ENCODE results near the gene TAS2R40. TPM values are rescaled to one million over a fixed set of nuclear protein-coding genes. Genes with fewer than 3 reads are reported as not detected.

The TAS2R40 gene
- total RNA-seq, 1 donor from 2014 or later, result not detected

DNA sequence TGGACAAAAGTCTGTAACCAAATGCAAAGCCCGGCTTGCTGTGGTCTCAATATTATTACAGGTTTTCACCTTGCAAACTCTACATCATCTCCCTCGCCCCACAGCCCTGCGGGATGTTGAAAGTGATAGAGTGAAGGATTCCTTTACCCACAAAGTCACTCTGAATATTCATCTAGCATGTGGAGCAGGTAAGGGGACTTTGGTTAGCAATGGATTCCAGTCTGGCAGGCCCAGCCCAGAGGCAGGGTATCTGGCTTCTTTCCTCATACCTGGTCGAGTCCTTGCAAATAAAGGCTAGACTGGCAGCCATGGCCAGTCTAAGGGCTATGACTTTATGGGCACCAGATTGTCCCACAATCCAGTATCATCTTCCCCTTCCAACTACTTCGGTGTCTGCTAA is 3.2 kb downstream of the TAS2R40 start:
- no peak for DNase-seq

DNA sequence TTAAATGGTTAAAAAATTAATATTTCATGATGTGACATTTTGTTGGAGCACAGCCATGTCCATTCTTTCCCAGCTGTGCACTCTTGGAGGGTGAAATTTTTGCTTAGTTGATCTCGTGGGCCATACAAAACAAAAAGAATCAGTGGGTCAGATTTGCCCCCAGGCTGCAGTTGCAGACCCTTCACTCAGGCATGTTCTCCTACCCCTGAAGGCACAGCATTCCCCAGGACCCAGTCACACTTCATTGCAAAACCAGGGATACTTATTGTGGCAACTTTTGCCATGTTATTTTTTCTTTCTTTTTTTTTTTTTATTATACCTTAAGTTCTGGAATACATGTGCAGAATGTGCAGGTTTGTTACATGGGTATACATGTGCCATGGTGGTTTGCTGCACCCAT is 6.0 kb downstream of the TAS2R40 start:
- DNase-seq, result no peak

DNA sequence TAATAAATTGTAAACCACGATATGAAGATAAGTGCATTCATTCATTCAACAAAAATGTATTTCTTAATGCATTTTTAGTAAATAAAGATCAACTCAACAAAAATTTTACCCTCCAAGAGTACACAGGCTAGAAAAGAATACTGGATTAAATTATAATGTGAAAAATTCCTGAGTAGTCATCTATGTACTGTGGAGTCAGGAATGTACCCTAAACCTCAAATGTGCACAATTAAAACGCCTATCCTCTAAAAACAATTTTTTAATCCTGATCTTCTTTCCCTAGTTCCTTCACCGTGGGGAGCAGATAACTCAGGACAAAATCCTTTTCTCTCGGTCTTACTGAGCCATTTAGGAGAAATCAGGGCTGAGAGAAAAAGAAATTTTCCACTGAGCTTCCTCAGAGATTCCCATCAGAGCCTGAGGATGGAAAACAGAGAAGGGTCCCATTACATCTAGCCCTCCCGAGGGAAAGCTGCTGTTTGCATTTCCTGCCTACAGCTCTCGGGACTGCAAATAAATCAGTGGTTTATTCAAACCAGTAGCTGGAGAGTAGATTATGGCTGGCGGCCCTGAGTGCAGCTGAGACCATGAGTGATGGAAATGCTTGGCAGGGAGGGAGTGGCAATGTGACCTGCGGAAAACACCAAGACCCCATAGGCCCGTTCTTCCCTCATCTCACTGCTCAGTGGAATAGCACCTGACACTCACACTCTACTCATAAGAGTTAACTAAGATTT is 7.4 kb downstream of the TAS2R40 start:
- peak; percentile 37 for DNase-seq

DNA sequence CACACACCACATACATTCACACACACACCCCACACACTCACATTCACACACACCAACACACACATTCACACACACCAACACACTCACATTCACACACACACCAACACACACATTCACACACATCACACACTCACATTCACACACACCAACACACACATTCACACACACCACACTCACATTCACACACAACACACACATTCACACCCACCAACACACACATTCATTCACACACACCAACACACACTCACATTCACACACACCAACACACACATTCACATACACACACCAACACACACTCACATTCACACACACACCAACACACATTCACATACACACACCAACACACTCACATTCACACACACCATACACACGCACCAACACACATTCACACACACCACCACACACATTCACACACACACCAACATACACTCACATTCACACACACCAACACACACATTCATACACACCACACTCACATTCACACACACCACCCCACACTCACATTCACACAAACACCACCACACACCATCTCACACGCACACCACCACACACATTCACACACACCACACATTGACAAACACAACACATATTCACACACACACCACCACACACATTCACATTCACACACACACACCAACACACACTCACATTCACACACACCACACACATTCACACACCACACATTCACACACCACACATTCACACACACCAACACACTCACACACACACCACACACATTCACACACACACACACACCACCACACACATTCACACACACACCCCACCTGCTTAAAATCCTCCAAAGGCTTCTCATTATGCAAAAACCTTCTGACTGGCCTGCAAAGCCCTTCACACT is 9.0 kb downstream of the TAS2R40 start:
- DNase-seq, result no peak

DNA sequence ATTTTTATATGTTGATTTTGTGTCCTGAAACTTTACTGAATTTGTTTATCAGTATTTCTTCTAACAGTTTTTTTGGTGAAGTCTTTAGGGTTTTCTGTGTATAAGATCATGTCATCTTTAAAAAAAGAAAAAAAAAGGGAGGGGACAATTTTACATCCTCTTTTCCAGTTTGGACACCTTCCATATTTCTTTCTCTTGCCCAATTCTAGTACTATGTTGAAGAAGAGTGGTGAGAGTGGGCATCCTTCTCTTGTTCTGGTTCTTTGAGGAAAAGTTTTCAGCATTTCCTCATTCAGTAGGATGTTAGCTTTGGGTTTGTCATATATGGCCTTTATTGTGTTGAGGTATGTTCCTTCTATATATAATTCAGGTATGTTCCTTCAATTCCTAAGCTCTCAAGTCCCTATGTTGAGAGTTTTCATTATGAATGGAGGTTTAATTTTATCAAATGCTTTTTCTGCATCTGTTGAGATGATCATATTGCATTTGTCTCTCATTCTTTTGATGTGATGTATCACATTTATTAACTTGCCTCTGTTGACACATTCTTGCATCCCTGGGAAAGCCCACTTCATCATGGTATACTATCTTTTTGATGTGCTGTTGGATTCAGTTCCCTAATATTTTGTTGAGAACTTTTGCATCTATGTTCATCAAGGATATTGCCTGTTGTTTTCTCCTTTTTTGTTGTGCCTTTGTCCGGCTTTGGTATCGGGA is 12.1 kb downstream of the TAS2R40 start:
- no peak for DNase-seq

DNA sequence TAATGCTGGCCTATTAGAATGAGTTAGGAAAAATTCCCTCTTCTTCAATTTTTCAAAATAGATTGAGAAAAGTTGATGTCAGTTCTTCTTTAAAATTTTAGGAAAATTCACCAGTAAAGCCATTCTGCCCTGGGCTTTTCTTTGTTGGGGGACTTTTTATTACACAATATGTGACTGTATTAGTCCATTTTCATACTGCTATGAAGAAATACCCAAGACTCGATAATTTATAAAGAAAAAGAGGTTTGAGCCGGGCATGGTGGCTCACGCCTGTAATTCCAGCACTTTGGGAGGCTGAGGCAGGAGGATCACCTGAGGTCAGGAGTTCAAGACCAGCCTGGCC is 12.7 kb downstream of the TAS2R40 start:
- no peak for DNase-seq

DNA sequence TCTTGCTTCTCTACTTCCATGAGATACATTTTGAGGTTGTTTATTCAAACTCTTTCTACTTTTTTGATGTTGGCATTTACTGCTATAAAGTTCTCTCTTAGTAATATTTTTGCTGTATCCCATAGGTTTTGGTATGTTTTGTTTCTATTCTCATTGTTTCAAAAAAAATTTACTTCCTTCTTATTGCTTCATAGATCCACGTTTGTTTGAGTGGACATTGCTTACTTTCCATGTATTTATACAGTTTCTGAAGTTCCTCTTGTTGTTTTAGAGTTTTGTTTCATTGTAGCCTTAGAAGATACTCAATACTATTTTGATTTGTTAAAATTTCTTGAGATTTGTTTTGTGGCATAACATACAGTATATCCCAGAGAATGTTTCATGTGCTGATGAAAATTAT is 13.7 kb downstream of the TAS2R40 start:
- DNase-seq, result no peak

DNA sequence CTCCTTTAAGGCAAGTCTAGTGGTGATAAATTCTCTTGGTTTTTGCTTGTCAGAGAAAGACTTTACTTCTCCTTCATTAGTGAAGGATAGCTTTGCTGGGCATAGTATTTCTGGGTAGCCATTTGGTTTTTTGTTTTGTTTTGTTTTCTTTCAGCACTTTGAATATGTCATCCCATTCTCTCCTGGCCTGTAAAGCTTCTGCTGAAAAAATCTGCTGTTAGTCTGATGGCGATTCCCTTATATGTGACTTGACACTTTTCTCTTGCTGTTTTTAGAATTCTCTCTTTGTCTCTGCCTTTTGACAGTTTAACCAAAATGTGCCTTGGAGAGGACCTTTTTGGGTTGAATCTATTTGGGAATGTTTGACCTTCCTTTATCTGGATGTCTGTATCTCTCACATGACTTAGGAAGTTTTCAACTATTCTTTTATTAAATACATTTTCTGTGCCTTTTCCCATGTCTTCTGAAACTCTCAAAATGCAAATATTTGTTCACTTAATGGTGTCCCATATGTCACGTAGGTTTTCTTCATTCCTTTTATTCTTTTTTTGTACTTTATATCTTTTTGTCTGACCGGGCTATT is 14.7 kb downstream of the TAS2R40 start:
- no peak for DNase-seq

DNA sequence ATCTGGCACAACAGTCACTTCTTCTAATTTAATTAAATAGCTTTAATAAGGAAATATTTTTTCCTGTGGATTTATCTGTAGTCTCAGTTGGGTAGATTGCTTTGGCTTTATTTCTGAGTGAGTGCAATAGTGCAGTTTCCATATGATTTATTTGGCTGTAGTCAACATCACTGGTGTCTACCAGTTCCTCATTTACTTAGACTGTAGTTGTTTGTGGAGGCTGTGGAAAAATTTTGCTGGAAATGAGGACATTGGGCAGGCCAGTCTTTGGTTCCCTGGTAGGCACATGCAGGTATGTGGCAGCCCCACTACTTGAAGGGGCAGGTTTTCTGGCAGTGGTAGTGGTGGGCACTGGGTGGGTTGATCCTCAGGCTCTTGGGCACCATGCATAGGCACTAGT is 15.5 kb downstream of the TAS2R40 start:
- DNase-seq, result no peak

DNA sequence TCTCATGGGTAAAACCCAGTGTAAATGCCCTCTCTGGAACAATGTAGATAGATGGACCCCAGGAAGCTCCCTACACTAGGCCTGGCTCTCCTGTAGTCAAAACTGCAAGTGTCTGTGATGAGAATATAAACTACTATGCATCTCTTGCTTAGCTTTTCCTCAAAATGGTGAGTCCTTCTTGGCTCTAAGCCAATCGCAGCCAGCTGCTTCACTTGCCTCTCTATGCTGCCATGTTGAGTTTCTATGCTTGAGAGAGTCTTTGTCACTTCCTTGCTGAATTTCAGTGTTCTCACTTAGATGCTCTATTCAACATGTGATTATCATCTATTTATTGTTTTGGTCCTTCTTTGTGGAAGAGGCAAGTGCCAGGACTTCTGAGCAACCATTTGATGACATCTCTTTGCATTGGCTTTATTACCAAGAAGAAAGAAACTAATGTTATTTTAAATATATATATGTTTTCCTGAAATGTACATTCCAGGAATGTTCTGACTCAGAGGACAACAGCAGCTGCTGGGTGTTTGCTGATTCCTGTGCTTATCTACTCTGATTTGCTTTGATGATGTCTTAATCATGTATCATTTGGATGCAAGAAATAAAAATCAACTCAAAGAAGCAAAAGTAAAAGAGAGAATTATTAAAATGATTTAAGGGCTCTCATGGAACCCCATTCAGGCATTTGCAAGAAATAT is 16.6 kb downstream of the TAS2R40 start:
- DNase-seq, result no peak

DNA sequence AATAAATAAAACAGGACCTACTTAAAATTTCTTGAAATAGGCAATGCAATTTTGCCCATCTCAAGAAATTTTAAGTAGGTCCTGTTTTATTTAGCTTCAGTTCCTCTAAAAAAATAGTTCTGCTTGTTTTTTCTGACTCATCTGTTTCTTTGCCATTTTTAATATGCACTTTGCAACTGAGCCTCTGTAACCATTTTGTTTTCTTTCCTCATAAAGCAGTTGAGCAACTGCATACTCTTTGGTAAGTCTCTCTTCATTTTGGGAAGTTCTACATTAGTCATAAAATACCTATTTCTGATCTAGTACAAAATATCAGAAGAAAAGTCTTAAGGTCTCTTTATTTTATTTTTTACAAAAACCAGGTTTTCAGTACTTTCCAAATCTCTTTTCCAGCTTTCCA is 18.0 kb downstream of the TAS2R40 start:
- no peak for DNase-seq

DNA sequence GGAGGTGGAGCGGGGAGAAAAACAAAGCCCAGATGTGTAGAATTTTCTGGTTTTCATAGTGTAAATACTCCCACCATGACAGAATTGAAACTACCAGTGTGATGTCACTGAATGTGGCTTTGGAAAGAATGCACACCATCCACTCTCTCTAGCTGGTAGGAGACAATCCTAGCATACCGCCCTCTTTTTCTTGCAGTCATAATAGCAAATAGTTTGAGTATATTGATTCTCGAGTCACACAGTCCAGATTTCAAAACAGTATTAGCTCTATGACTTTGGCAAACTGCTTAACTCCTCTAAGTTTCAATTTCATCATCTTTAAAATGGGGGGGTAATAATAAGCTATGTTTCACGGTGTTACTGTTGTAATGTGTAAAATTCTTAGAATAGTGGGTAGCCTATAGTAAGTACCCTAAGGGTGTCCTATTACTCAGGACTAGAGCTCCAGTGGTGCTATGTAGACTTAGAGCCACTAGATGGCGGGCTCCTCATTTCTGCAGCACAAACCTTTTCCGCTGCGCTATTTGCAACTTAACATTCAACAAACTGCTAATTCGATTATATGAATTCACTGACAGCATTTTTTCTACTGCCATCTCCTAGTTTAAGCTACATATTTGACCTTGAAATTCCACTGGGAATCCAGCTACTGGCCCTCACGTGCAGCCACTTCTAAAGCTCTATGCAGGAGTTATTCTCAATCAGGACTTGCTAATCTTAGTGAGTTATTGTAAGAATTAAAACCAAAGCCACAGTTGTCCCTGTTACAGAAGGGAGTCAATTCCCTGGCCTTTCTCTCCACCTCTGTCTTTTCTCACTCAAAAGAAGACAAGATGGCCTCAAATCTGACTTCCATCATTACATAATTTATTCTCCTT is 18.7 kb downstream of the TAS2R40 start:
- peak; percentile 90 for DNase-seq

DNA sequence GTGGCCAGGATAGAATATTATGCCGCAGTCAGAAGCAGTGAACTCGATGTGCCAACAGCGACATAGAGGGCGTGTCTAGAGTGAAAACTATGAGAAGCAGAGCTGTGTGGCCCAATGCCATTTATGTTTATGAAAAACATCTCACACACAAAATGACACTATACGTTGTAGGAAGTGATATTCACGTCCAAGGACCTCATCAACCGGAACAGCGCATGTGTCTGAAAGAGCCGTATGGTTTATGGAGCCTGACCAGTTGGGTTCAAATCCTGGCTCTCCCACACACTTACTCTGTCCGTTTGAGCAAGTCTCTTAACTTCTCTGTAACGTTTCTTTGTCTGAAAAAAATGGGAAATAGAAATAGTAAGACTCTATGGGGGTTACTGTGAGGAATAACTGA is 20.5 kb downstream of the TAS2R40 start:
- DNase-seq, result no peak

DNA sequence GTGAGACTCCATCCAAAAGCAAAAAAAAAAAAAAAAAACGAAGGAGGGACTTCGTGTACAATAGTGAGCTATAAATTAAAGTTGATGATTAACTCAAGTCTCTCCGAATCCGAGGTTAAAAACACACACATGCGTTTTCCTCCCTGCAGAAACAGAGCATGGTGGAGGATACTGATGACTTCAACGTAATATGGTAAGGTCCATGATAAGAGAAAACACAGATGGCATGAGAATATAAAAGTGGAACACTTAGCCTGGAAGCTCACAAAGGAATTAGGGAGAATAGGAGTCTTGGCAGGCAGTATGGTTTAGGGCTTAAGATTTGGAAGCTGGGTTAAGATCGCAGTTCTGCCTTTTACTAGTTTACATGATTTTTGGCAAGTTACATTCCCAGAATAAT is 21.3 kb downstream of the TAS2R40 start:
- peak; percentile 48 for DNase-seq

DNA sequence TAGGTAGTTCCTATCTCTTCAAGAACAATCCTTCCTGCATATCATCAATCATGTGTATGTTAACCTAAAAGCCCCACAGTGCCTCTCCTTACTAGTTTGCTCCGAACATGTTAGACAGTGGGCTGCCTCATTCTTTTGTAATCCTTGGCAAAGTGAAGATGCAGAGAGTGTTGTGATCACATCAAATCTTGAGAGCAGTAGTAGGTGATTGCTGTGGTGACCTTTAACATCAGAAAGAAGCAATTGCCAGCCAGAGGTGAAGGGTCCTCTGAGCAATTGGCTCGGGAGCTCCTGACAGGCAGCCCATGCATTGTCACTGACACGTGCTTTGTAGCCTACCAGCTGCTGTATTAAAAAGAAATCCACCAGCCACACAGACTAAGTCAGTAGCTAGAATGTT is 21.8 kb downstream of the TAS2R40 start:
- DNase-seq, result no peak

DNA sequence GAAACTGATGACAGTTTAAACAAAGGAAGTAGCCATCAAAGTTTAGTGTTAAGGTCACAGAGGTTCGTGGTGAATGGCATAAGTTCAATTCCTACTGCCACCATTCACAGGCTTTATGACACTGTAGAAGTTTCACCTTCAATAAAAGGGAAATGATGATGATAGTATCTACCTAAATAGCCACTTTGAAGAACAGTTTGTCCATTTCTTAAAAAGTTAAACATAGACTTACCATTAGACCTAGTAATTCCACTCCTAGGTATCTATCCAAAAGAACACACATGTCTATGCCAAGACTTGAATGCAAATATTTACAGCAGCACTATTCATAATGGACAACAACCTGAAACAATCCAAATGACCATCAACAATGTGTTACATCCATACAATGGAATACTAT is 22.5 kb downstream of the TAS2R40 start:
- DNase-seq, result no peak

DNA sequence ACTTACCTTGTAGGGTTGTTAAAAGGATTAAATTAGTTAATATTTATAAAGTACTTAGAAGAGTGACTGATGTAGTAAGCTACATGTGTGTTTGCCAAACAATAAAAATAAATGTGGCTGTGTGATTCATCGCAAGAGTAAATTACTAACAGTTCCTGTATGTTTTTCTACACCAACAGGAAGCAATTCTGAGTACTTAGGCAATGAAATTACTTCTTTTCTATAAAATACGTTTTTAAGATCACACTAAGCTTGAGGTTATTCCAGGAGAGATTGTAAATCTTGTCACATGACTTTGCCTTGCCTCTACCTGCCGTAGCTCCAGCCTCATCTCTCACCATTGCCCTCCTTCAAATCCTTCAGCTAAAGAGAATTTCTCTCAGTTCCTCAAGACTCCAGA is 23.3 kb downstream of the TAS2R40 start:
- no peak for DNase-seq

DNA sequence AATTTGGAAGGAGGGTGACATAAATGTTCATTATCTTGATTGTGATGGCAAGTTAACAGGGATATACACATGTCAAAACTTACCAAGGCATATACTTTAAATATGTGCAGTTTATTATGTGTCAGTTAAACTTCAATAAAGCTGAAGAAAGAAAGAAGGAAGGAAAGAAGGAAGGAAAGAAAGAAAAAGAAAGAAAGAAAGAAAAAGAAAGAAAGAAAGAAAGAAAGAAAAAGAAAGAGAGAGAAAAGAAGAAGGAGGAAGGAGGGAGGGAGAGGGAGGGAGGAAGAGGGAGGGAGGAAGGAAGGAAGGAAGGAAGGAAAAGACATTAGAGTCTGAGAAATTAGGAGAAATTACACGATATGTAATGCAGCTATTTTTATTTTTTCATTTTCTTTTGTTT is 25.5 kb downstream of the TAS2R40 start:
- DNase-seq, result no peak

DNA sequence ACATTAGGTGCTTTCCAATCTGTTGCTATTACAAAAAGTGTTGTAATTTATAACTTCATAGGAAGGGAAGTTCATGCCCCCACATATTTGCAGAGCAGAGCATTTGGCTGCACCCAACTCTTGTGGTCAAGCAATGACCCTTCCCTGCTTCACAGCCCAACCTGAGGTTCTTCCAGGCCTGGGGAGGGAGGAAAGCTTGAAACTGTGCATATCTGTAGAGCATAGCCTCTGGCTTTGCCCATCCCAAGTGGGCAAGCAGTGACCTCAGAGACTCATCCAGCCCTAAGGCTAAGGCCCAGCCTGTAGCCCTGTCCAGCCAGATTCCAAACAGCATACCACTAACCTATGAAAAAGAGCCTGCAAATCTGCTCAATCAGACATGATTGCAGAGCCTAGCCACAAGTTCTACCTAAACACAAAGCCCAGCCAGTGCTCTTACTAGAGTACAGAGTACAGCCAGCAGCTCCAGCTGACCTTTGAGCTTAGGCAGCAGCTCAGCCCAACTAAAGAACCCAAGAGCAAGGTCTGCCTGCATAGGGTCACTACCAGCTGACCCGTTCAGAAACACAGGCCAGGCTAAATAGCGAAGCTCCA is 27.0 kb downstream of the TAS2R40 start:
- DNase-seq, result no peak

DNA sequence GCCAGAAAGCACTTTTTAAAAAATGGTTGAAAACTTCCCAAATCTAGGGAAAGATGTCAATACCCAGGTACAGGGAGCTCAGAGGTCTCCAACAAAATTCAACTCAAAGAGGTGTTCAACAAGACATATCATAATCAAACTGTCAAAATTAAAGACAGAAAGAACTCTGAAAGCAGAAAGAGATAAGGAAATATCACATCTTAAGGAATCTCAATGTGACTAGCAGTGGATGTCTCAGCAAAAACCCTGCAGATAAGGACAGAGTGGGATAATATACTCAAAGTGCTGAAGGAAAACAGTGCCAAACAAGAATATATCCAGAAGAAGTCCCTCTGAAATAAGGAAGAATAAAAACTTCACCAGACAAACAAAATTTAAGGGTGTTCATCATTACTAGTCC is 28.4 kb downstream of the TAS2R40 start:
- no peak for DNase-seq

DNA sequence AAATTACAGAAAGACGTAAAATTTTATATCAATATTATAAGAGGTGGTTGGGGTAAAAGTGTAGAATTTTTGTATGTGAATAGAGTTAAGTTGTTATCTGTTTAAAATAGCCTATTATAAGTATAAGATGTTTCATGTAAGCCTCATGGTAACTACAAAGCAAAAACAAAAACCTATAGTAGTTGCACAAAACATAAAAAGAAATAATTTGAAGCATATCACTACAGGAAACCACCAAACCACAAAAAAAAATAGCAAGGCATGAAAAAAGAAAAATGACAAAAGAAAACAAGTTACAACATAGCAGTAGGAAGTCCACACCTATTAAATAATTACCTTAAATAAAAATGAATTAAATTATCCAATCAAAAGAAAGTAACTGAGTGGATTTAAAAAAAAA is 29.0 kb downstream of the TAS2R40 start:
- DNase-seq, result no peak

All from tongue (tissue), 2 donors.